HepG2 (cell line): ENCODE data around the gene MARCHF9. TPM values are rescaled to one million over a fixed set of nuclear protein-coding genes. Genes with fewer than 3 reads are reported as not detected.

Experiments
- ATAC-seq: fragments of 200-7000 bp; cut with Tn5 transposase; 3 replicates; pipeline ENCODE4 v1.9.1; 2020; ENCODE audit warnings: mild to moderate bottlenecking, moderate library complexity
- BruUV-seq: library from RNA; stranded (reverse); fragments of 400-500 nt; replicated peaks from 2 replicates; lab custom pipeline; 2021; lab: Mats Ljungman, UMichigan
- CTCF ChIA-PET: fragments of 300-600 bp; formaldehyde crosslinking; extraction: SDS; loops from one replicate; lab custom pipeline; 2021; ENCODE audit warnings: low total read pairs, inconsistent platforms, low intra/inter-chr PET ratio; lab: Yijun Ruan, JAX
- POLR2A ChIA-PET: fragments of 350-600 bp; sonication (Branson Sonifier 250); formaldehyde crosslinking; loops from one replicate; lab custom pipeline; 2020; ENCODE audit warnings: antibody characterized with exemption, inconsistent platforms; lab: Yijun Ruan, JAX
- DNase-seq: peaks from one replicate; pipeline ENCODE4 v3.0.0-alpha.2; 2015; ENCODE audit warnings: low spot score
- FAIRE-seq: peaks from 3 replicates; lab custom pipeline; 2011; peaks lifted over from hg19 to GRCh38; lab: Jason Lieb, UNC
- H2AFZ ChIP-seq: one replicate; pipeline ENCODE4 v1.6.1; 2011; ENCODE audit warnings: low read length, inconsistent platforms
- H3K27ac ChIP-seq: fragments of 300-600 bp; 3 replicates; pipeline ENCODE4 v1.8.0; 2011; ENCODE audit warnings: mixed run types, mild to moderate bottlenecking, mixed read lengths, low read length, inconsistent platforms; ENCODE audit not compliant: insufficient read depth; ENCODE audit errors: extremely low read length
- H3K27me3 ChIP-seq, 2 experiments: fragments of 200-600 bp in 1 of 2; 2 replicates in 1 of 2; 3 replicates in 1 of 2; pipeline versions ENCODE4 v1.6.0 to v1.8.0; 2011; ENCODE audit warnings: low read length in 2 of 2, mild to moderate bottlenecking in 2 of 2, moderate library complexity in 2 of 2, inconsistent platforms in 1 of 2; ENCODE audit not compliant: insufficient read depth in 2 of 2, control insufficient read depth in 1 of 2
- H3K36me3 ChIP-seq, 2 experiments: fragments of 200-600 bp in 1 of 2; replicated peaks in 1 of 2; 2 replicates in 1 of 2; 3 replicates in 1 of 2; pipeline versions ENCODE4 v1.5.1 to v1.8.0; 2011; ENCODE audit warnings: low read length in 2 of 2, inconsistent platforms in 1 of 2; ENCODE audit not compliant: insufficient read depth in 2 of 2, control insufficient read depth in 1 of 2
- H3K4me1 ChIP-seq: 2 replicates; pipeline ENCODE4 v1.5.1; 2012; ENCODE audit warnings: low read length, inconsistent platforms; ENCODE audit not compliant: insufficient read depth
- H3K4me2 ChIP-seq: 2 replicates; pipeline ENCODE4 v1.6.0; 2011; ENCODE audit warnings: low read depth, low read length, inconsistent platforms
- H3K4me3 ChIP-seq, 3 experiments: fragments of 200-600 bp in 1 of 3; sonication (generic), shearing (Covaris generic) in 1 of 3; replicated peaks in 1 of 3; 2 replicates each; pipeline ENCODE4 v1.5.1; 2011 to 2016; ENCODE audit warnings: low read length in 3 of 3, inconsistent platforms in 2 of 3, low read depth in 2 of 3, mild to moderate bottlenecking in 2 of 3, control low read depth in 1 of 3, mixed read lengths in 1 of 3; ENCODE audit not compliant: insufficient read depth in 1 of 3
- H3K79me2 ChIP-seq: one replicate; pipeline ENCODE4 v1.6.1; 2011; ENCODE audit warnings: low read length, inconsistent platforms; ENCODE audit not compliant: insufficient read depth
- H3K9ac ChIP-seq: 2 replicates; pipeline ENCODE4 v1.6.0; 2011; ENCODE audit warnings: mild to moderate bottlenecking, low read depth, low read length, inconsistent platforms; ENCODE audit not compliant: insufficient read depth
- H3K9me3 ChIP-seq: 2 replicates; pipeline ENCODE4 v1.5.1; 2012; ENCODE audit warnings: mild to moderate bottlenecking, low read length
- H4K20me1 ChIP-seq: 2 replicates; pipeline ENCODE4 v1.6.0; 2011; ENCODE audit warnings: inconsistent platforms, mild to moderate bottlenecking, low read length, moderate library complexity; ENCODE audit not compliant: insufficient read depth
- FOXO1 ChIP-seq: sonication (generic); formaldehyde crosslinking; IDR thresholded peaks from 2 replicates; pipeline ENCODE4 v1.4.0; 2020; ENCODE audit warnings: missing genetic modification reagents
- SAP130 ChIP-seq: IDR thresholded peaks from 2 replicates; pipeline ENCODE4 v1.6.1; 2016; ENCODE audit warnings: low read depth
- SMAD9 ChIP-seq: sonication (generic); formaldehyde crosslinking; IDR thresholded peaks from 2 replicates; pipeline ENCODE4 v1.5.1; 2020; ENCODE audit warnings: mild to moderate bottlenecking, missing genetic modification reagents
- SP5 ChIP-seq: IDR thresholded peaks from 2 replicates; pipeline ENCODE4 v1.6.1; 2016; ENCODE audit warnings: low read depth, borderline replicate concordance
- TAF15 ChIP-seq: fragments of 200-400 bp; formaldehyde crosslinking; IDR thresholded peaks from one replicate; pipeline ENCODE4 v1.6.1; 2018; ENCODE audit warnings: mild to moderate bottlenecking, low read depth, low read length; ENCODE audit not compliant: poor library complexity, severe bottlenecking
- TOE1 ChIP-seq: sonication (generic); formaldehyde crosslinking; IDR thresholded peaks from 2 replicates; pipeline ENCODE4 v1.4.0; 2020; ENCODE audit warnings: mild to moderate bottlenecking, missing genetic modification reagents
- ZBTB42 ChIP-seq: sonication (generic); formaldehyde crosslinking; IDR thresholded peaks from 2 replicates; pipeline ENCODE4 v1.5.0; 2020; ENCODE audit warnings: mild to moderate bottlenecking, missing genetic modification reagents
- ZNF225 ChIP-seq: sonication (generic); formaldehyde crosslinking; IDR thresholded peaks from 2 replicates; pipeline ENCODE4 v1.4.0; 2020; ENCODE audit warnings: mild to moderate bottlenecking, missing genetic modification reagents
- ZNF317 ChIP-seq: sonication (generic); formaldehyde crosslinking; IDR thresholded peaks from 2 replicates; pipeline ENCODE4 v1.5.0; 2020; ENCODE audit warnings: mild to moderate bottlenecking, missing genetic modification reagents
- ZNF343 ChIP-seq: sonication (generic); formaldehyde crosslinking; IDR thresholded peaks from 2 replicates; pipeline ENCODE4 v1.4.0; 2020; ENCODE audit warnings: mild to moderate bottlenecking, missing genetic modification reagents
- ZNF629 ChIP-seq: sonication (generic); formaldehyde crosslinking; conservative IDR thresholded peaks from 2 replicates; pipeline ENCODE4 v1.5.0; 2020; ENCODE audit warnings: missing genetic modification reagents
- WGBS: methylation state at CpG from one replicate; pipeline ENCODE4 v1.1.6; 2017; ENCODE audit warnings: low lambda C conversion rate; 5-methylcytosine and 5-hydroxymethylcytosine counted together
- in situ Hi-C: cut with HindIII; loops from 2 replicates; pipeline ENCODE4 v1.10.0; 2017; ENCODE audit warnings: low pct_unique_long_range_greater_than_20kb; ENCODE audit not compliant: extremely low pct_ligation_motif_present
- intact Hi-C: fragments of 100-400 bp; cut with micrococcal nuclease; formaldehyde crosslinking; loops from one replicate; pipeline ENCODE4 v1.10.0; 2022; ENCODE audit not compliant: unreplicated experiment
- polyA plus RNA-seq, 8 experiments: library from polyadenylated mRNA; depleted of rRNA in 3 of 8; stranded (reverse) in 7 of 8; unstranded in 1 of 8; fragments of >200 nt; fragmentation: Illumina TruSeq in 4 of 8; extraction: Trizol in 4 of 8; gene quantifications; 2 replicates each; pipeline versions ENCODE4 v1.2.1 to v1.2.3, GENCODE V29; 2011 to 2016; ENCODE audit warnings: low read depth in 4 of 8, missing spikeins in 1 of 8, mixed read lengths in 1 of 8; ENCODE audit not compliant: insufficient read depth in 1 of 8
- total RNA-seq, 5 experiments: library from RNA; depleted of rRNA; stranded (reverse); fragments of >200 nt; fragmentation: Illumina TruSeq; extraction: Trizol; gene quantifications; 2 replicates each; pipeline ENCODE4 v1.2.3, GENCODE V29; 2016; ENCODE audit warnings: low read depth in 1 of 5
- TF ChIP-seq, protein P1 (sequence below): sonication (generic); formaldehyde crosslinking; IDR thresholded peaks from 2 replicates; pipeline ENCODE4 v1.9.0; 2021; ENCODE audit warnings: missing genetic modification reagents, borderline replicate concordance
- TF ChIP-seq, protein P2 (sequence below): sonication (generic); formaldehyde crosslinking; IDR thresholded peaks from 2 replicates; pipeline ENCODE4 v1.4.0; 2020; ENCODE audit warnings: missing genetic modification reagents, borderline replicate concordance
- TF ChIP-seq, protein P3 (sequence below): sonication (generic); formaldehyde crosslinking; IDR thresholded peaks from 2 replicates; pipeline ENCODE4 v1.5.0; 2020; ENCODE audit warnings: missing genetic modification reagents
- TF ChIP-seq, protein P4 (sequence below): sonication (generic); formaldehyde crosslinking; IDR thresholded peaks from 2 replicates; pipeline ENCODE4 v1.8.1; 2023; ENCODE audit warnings: mild to moderate bottlenecking, missing genetic modification reagents

The MARCHF9 gene
- total and polyA plus RNA-seq, 2 of the 13 experiments (the other 11 are each of a cell fraction or from before 2014, with no cell fraction given), result 5.7 to 9.6 TPM

DNA sequence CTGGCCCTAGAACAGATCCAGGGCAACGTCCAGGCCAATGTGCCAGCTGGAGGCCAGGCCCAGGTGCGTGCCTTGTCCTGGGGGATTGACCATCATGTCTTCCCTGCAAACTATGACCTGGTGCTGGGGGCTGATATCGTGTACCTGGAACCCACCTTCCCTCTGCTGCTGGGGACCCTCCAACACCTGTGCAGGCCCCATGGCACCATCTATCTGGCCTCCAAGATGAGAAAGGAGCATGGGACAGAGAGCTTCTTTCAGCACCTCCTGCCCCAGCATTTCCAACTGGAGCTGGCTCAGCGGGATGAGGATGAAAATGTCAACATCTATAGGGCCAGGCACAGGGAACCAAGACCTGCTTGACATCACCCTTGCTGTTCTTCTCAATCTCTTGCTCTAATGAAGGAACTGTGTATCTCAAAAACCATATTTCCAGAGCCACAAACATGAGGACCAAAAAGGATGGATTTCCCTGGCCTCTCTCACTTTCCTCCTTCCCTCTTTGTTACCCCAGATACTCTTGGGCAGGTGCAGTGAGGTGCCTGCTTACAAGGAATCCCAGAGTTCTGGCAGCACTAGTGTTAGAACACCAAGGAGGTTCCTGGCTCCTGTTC, 25.5 kb downstream of the MARCHF9 start (continued):
- TF ChIP-seq, protein P1, sequence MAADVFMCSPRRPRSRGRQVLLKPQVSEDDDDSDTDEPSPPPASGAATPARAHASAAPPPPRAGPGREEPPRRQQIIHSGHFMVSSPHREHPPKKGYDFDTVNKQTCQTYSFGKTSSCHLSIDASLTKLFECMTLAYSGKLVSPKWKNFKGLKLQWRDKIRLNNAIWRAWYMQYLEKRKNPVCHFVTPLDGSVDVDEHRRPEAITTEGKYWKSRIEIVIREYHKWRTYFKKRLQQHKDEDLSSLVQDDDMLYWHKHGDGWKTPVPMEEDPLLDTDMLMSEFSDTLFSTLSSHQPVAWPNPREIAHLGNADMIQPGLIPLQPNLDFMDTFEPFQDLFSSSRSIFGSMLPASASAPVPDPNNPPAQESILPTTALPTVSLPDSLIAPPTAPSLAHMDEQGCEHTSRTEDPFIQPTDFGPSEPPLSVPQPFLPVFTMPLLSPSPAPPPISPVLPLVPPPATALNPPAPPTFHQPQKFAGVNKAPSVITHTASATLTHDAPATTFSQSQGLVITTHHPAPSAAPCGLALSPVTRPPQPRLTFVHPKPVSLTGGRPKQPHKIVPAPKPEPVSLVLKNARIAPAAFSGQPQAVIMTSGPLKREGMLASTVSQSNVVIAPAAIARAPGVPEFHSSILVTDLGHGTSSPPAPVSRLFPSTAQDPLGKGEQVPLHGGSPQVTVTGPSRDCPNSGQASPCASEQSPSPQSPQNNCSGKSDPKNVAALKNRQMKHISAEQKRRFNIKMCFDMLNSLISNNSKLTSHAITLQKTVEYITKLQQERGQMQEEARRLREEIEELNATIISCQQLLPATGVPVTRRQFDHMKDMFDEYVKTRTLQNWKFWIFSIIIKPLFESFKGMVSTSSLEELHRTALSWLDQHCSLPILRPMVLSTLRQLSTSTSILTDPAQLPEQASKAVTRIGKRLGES (CRISPR knock-in tag), result no peak
- TF ChIP-seq ZNF629 (CRISPR knock-in tag), result no peak
- no peak for TF ChIP-seq TOE1 (CRISPR knock-in tag)
- TF ChIP-seq, protein P2, sequence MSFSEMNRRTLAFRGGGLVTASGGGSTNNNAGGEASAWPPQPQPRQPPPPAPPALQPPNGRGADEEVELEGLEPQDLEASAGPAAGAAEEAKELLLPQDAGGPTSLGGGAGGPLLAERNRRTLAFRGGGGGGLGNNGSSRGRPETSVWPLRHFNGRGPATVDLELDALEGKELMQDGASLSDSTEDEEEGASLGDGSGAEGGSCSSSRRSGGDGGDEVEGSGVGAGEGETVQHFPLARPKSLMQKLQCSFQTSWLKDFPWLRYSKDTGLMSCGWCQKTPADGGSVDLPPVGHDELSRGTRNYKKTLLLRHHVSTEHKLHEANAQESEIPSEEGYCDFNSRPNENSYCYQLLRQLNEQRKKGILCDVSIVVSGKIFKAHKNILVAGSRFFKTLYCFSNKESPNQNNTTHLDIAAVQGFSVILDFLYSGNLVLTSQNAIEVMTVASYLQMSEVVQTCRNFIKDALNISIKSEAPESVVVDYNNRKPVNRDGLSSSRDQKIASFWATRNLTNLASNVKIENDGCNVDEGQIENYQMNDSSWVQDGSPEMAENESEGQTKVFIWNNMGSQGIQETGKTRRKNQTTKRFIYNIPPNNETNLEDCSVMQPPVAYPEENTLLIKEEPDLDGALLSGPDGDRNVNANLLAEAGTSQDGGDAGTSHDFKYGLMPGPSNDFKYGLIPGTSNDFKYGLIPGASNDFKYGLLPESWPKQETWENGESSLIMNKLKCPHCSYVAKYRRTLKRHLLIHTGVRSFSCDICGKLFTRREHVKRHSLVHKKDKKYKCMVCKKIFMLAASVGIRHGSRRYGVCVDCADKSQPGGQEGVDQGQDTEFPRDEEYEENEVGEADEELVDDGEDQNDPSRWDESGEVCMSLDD (CRISPR knock-in tag), result no peak

DNA sequence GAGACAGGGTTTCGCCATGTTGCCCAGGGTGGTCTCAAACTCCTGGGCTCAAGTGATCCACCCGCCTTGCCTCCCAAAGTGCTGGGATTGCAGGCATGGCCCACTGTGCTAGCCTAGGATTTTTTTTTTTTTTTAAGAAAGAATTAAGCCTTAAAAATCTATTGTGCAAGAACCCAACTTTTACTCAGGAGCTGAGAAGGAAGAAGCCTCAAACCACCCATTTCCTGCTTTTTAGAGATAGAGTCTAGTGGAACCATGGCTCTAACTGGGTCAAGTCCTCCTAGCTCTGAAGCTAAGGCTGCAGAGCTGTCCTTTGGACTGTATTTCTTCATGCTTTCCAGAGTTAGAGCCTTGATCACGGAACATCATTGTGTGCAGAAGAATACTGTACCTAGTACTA, 26.3 kb downstream of the MARCHF9 start:
- ATAC-seq (no peak), FAIRE-seq (no peak), DNase-seq (no peak)
- Histone ChIP-seq H2AFZ (no peak overlapping the region), H3K36me3 (peaks cover 4 to 19% of the 10 kb centered on the region in 2 experiments), H3K4me2 (no peak overlapping the region), H4K20me1 (no peaks in the 10 kb centered on the region), H3K27me3 (no peaks in the 10 kb centered on the region; a peak in 1 of 5 replicates), H3K4me1 (peaks cover 17% of the 10 kb centered on the region), H3K79me2 (peaks cover 16% of the 10 kb centered on the region), H3K27ac (no peak overlapping the region), H3K4me3 (no peak overlapping the region), H3K9ac (no peak overlapping the region), H3K9me3 (no peaks in the 10 kb centered on the region)
- intact Hi-C loops (loop anchor here (1.0 kb wide), 1 partner anchor 124 kb away; no protein-coding TSS in a partner anchor), in situ Hi-C loops (no loop called here)
- POLR2A ChIA-PET, result interaction anchor here (0.9 kb wide), 1 partner anchor 9 kb away, joined by 3 read pairs; the partner anchor contains the start of genes EEF1AKMT3 and METTL1
- 98% methylated on average over 3 of the region's 3 CpGs for WGBS
- CTCF ChIA-PET, result no interaction called here
- BruUV-seq, result no TSS peak
- TF ChIP-seq ZBTB42, result no peak
- TF ChIP-seq ZNF317, result no peak
- TF ChIP-seq SP5, result no peak
- TF ChIP-seq, protein P3, sequence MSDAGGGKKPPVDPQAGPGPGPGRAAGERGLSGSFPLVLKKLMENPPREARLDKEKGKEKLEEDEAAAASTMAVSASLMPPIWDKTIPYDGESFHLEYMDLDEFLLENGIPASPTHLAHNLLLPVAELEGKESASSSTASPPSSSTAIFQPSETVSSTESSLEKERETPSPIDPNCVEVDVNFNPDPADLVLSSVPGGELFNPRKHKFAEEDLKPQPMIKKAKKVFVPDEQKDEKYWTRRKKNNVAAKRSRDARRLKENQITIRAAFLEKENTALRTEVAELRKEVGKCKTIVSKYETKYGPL (CRISPR knock-in tag), result no peak
- TF ChIP-seq SAP130, result no peak
- TF ChIP-seq, protein P4, sequence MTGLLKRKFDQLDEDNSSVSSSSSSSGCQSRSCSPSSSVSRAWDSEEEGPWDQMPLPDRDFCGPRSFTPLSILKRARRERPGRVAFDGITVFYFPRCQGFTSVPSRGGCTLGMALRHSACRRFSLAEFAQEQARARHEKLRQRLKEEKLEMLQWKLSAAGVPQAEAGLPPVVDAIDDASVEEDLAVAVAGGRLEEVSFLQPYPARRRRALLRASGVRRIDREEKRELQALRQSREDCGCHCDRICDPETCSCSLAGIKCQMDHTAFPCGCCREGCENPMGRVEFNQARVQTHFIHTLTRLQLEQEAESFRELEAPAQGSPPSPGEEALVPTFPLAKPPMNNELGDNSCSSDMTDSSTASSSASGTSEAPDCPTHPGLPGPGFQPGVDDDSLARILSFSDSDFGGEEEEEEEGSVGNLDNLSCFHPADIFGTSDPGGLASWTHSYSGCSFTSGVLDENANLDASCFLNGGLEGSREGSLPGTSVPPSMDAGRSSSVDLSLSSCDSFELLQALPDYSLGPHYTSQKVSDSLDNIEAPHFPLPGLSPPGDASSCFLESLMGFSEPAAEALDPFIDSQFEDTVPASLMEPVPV (CRISPR knock-in tag), result no peak
- TF ChIP-seq ZNF225, result no peak
- TF ChIP-seq SMAD9 (CRISPR knock-in tag), result no peak
- no peak for TF ChIP-seq TAF15
- TF ChIP-seq FOXO1 (CRISPR knock-in tag), result no peak
- no peak for TF ChIP-seq ZNF343
